Measurements from ENCODE around the gene OOSP3.

GRCh38 chr11:59833602-59834001, 45.0 kb upstream of the OOSP3 start:
- TF ChIP-seq CTCF (conservative IDR thresholded peaks at IDR 0.05; ENCODE audit: low read length) (no peak), EZH2phosphoT487 (IDR thresholded peaks at IDR 0.05; ENCODE audit: borderline replicate concordance, low read depth, low read length) (no peak)
